Stimulated activated CD4-positive, alpha-beta T cell treated with anti-CD3 and anti-CD28 coated beads, Interleukin-2, amount 100 ng/mL, for 48 hours (primary cell): ENCODE measurements around the gene LRRC37B.
A peak's percentile ranks its signal among the peaks of the same experiment; 100 is the strongest.
"Not testable (repeated sequence)": the region's sequence is repeated elsewhere in the genome, so short reads cannot be mapped to it uniquely, and the experiment has no call there.

Experiments
- DNase-seq, 2 donors: peaks; one replicate each; pipeline ENCODE4 v3.0.0-alpha.2; 2020

LRRC37B gene

GRCh38 chr17:32006957-32007462 lies at the start of gene LRRC37B:
Gene LRRC37B (plus strand): TSS chr17:32007383. CDS start chr17:32021393, 14,010 bp downstream.
- peak; percentile 87 to 93 for DNase-seq

- not testable (repeated sequence) for DNase-seq
Observed at GRCh38 chr17:31964131-31964530, 43.1 kb upstream of the LRRC37B start.

DNA sequence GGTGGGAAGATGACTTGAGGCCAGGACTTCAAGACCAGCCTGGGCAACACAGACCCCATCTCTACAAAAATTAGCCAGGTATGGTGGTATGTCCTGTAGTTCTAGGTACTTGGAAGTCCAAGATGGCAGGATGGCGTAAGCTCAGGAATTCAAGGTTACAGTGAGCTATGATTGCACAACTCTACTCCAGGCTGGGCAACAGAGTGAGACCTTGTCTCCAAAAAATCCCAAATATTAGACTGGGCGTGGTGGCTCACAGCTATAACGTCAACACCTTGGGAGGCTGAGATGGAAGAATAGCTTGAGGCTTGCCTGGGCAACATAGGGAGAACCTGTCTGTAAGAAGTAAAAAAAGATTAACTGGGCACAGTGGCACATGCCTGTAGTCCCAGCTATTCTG lies 39.5 kb upstream of the LRRC37B start:
- no peak for DNase-seq

- DNase-seq: not testable (repeated sequence)
Observed at GRCh38 chr17:31970416-31970815, 36.8 kb upstream of the LRRC37B start.

DNA sequence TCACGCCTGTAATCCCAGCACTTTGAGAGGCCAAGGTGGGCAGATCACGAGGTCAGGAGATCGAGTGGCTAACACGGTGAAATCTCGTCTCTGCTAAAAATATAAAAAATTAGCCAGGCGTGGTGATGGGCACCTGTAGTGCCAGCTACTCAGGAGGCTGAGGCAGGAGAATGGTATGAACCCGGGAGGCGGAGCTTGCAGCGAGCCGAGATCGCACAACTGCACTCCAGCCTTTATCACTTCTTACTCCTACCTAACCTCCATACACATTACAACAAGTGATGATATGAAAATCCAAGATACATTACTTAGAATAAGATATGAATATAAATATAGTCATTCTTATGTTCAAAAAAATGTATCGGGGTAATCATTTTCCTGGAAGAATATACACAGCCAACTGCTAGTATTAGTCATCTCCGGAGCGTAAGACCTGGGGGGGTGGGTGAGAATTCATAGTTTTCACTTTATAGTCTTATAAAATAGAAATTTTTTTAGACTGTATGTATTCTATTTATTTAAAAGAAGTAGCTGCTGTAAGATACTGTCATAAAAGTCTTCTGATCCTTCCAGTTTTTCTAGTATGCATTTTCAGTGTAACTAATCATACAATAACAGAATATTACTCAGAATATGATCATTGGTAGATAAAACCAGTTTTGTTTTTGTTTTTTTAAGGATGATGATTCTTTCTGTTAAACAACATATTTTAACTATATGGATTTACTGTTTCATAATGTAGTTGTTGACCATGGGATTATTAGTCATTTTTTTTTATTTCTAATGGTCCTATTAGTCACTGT lies 32.7 kb upstream of the LRRC37B start:
- DNase-seq: not testable (repeated sequence)

- DNase-seq: not testable (repeated sequence)
Observed at GRCh38 chr17:31975391-31975790, 31.8 kb upstream of the LRRC37B start.

DNA sequence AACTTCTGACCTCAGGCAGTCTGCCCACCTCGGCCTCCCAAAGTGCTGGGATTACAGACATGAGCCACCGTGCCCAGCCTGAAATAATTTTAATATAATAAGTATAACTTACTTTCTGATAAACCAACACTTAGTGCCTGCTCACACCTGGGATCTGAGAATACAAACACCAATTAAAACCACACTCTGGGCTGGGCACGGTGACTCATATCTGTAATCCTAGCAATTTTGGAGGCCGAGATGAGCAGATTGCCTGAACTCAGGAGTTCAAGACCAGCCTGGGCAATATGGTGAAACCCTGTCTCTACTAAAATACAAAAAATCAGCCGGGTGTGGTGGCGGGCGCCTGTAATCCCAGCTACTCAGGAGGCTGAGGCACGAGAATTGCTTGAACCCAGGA lies 15.4 kb upstream of the LRRC37B start:
- DNase-seq: not testable (repeated sequence)

- DNase-seq: no peak
Observed at GRCh38 chr17:31997005-31997404, 10.2 kb upstream of the LRRC37B start.

GRCh38 chr17:32007463-32008298 lies 498 bp downstream of the LRRC37B start:
- peak; percentile 26 to 33 for DNase-seq

GRCh38 chr17:32009262-32009542 lies 2.0 kb downstream of the LRRC37B start:
- DNase-seq: no peak

DNA sequence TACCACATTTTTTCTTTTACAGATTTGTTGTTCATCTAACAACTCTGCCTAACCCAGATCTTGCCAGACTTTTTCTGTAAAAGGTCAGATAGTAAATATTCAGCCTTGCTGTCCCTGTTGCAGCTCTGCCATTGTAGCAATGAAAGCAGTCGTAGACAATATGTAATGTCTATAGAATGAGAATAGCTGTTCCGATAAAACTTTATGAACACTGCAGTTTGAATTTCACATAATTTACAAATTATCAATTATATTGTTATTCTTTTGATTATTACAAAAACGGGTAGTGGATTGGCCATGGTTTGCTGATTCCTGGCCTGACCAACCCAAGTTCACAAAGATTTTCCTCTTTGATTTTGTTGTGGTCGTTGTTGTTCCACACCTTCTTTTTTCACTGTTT lies 2.9 kb downstream of the LRRC37B start:
- no peak for DNase-seq

DNA sequence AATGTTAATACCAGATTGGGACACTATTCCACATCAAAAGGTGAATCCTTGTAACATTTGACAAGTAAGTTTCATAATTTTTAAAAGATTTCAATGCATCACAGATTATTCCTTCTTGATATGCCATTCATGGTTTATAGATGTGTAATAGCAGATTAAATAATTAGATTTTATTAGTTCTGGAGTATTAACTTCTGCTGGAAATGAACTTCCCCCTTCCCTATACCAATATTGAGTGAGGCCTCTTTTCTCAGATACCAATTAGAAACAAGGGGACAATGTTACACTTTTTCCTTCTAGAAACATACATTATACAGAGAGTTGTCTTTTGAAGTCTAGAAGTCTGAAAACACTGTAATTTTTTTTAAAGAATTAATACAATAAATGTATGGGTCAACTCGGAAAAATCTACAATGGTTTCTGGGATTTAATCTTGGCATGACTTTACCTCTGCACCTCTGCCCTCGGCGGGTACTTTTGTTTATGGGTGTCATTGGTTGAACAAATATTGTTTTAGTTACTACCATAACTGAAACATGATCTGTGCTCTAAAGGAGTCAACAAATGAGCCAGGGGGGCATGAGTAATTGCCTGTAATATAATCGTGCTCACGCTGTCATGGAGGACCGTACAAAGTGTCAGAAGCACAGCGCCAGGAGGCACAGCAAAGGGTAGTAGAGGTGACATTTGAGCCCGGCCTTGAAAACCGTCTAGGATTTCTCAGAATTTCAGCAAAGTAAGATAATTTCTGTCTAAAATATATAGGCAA lies 8.2 kb downstream of the LRRC37B start:
- no peak for DNase-seq

DNA sequence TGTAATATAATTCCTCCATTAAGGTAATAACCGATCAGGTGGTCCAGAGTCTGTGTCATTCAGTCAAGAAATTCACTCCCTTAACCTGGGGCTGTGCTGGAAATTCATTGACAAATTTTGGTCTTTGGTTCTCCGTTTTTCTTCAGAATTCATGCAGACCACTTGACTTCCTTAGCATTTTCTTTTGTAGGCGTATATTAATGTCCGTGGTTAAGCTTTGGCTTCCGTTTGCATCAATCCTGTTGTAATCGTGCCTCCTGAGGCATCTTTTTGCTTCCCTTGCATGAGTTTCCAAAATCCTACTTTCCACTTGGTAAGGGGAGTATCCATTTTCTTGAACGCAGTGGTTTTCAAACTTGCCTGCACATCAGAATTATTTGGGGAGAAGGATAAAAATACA lies 9.0 kb downstream of the LRRC37B start:
- DNase-seq: no peak

DNA sequence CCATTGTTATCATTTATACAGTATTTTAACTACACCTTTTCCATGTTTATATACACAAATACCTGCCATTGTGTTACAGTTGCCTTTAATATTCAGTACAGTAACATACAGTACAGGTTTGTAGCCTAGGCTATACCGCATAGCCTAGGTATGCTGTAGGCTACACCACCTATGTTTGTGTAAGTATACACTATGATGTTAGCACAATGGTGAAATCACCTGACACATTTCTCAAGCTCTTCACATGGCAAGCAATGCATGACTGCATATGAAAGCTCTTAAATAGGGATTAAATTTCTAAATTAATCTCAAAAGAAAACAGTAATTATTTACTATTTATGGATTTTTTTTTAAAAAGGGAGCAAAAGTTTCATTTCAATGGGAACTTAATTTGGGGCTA lies 12.0 kb downstream of the LRRC37B start:
- no peak for DNase-seq

GRCh38 chr17:32020943-32021614 lies 13.9 kb downstream of the LRRC37B start:
- no peak for DNase-seq

DNA sequence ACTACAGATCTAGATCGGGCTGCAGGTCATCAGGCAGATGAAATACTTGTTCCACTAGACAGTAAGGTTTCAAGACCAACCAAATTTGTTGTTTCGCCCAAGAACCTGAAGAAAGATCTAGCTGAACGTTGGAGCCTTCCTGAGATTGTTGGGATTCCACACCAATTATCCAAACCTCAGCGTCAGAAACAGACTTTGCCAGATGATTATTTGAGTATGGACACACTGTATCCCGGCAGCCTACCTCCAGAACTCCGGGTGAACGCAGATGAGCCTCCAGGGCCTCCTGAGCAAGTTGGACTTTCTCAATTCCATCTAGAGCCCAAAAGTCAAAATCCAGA lies 14.4 kb downstream of the LRRC37B start:
- no peak for DNase-seq

- not testable (repeated sequence) for DNase-seq
Observed at GRCh38 chr17:32022554-32022953, 15.4 kb downstream of the LRRC37B start.

GRCh38 chr17:32027271-32027670 lies 20.1 kb downstream of the LRRC37B start:
- DNase-seq: not testable (repeated sequence)

GRCh38 chr17:32033223-32033622 lies 26.0 kb downstream of the LRRC37B start:
- no peak for DNase-seq

DNA sequence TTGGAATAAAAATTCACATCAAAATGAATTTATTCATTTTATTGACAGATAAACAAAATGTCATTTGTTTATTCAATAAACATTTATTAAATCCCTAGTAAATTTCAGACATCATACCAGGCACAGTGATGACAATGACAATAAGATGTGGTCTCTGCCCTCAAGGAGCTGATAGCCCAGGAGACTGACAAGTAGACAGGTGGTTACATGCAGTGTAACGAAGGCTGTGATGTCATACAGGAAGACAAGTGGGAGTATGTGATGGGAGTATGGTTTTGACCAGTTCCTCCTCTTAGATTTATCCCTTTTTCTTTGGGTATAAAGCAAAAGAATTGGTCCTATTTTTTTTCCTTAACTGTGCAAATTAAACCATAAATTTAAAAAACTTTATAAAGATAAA lies 26.6 kb downstream of the LRRC37B start:
- DNase-seq: not testable (repeated sequence)

- DNase-seq: not testable (repeated sequence)
Observed at GRCh38 chr17:32040246-32040645, 33.1 kb downstream of the LRRC37B start.

DNA sequence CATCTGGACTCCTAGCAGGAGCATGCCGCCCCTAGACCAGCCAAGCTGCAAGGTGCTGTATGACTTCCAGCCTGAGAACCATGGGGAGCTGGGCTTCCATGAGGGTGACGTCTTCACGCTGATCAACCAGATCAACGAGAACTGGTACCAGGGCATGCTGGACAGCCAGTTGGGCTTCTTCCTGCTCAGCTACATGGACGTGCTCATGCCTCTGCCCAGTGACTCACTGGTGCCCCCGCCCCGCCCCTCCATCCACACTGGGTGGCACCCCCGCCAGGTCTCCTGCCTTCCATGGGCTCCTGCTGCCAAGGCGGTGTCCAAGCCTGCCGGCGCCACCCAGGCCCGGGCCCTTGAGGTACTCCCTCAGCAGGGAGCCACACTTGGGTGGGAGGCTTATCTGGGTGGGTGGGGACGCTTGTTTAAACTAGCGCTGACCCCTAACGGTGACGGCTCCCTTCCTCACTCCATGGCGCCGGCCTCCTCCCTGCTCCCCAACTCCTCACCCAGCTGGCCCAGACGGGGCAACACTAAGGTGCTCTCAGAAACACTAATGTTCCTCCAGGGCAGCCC lies 34.2 kb downstream of the LRRC37B start:
- DNase-seq: not testable (repeated sequence)
